HL-60 (cell line): ENCODE measurements around the gene TDRD3.

Experiments
- DNase-seq, 2 experiments: peaks; one replicate each; pipeline ENCODE4 v3.0.0-alpha.2; 2010 to 2020; ENCODE audit warnings: low read depth in 1 of 2, low spot score in 1 of 2
- H3K27ac ChIP-seq: fragments of 250-450 bp; sonication (Bioruptor Pico); replicated peaks from 2 replicates; pipeline ENCODE4 v1.5.1; 2020; ENCODE audit warnings: mild to moderate bottlenecking, moderate library complexity
- H3K27me3 ChIP-seq: fragments of 250-450 bp; sonication (Bioruptor Pico); 2 replicates; pipeline ENCODE4 v1.5.1; 2021; ENCODE audit warnings: mild to moderate bottlenecking, moderate library complexity; ENCODE audit not compliant: insufficient read depth, poor library complexity, severe bottlenecking
- H3K4me3 ChIP-seq: replicated peaks from 2 replicates; pipeline ENCODE4 v1.5.1; 2011; ENCODE audit warnings: mild to moderate bottlenecking, control low read depth, low read length; ENCODE audit not compliant: insufficient read depth
- CTCF ChIP-seq: IDR thresholded peaks from one replicate; pipeline ENCODE4 v1.5.1; 2011; ENCODE audit warnings: low read length, control low read depth, inconsistent platforms; ENCODE audit not compliant: insufficient read depth
- GABPA ChIP-seq: IDR thresholded peaks from 2 replicates; pipeline ENCODE4 v1.6.1; 2012; ENCODE audit warnings: low read depth
- POLR2AphosphoS5 ChIP-seq: IDR thresholded peaks from 2 replicates; pipeline ENCODE4 v1.6.1; 2012; ENCODE audit warnings: low read depth
- REST ChIP-seq: IDR thresholded peaks from 2 replicates; pipeline ENCODE4 v1.6.1; 2012; ENCODE audit warnings: low read depth; ENCODE audit not compliant: insufficient replicate concordance
- SPI1 ChIP-seq: IDR thresholded peaks from 2 replicates; pipeline ENCODE4 v1.6.1; 2012; ENCODE audit warnings: low read depth, mild to moderate bottlenecking, borderline replicate concordance

The TDRD3 gene

GRCh38 chr13:60412909-60413616, 16.0 kb downstream of the TDRD3 start:
- TF ChIP-seq SPI1 = no peak
- Histone ChIP-seq H3K27me3 (no peaks in the 10 kb centered on the region), H3K4me3 (no peak overlapping the region), H3K27ac (no peak overlapping the region)
- DNase-seq = no peak

DNA sequence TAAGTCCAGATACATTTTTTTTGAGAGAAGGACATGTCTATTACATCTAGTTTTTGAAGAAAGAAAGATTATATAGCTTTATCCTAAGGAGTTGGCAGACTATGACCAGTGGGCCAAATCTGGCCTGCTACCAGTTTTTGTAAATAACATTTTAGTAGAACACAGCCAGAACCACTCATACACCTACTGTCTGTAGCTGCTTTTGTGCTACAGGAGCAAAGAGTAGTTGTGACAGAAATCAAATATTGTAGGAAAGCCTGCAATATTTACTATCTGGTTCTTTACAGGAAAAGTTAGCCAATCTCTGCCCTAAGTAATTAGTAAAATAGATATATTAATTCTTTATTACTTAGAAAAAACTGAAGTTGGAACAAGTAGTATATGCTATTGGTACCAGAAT, 17.2 kb downstream of the TDRD3 start:
- no peak for DNase-seq
- H3K4me3 ChIP-seq = no peak overlapping the region
- no peaks in the 10 kb centered on the region for H3K27me3 ChIP-seq
- H3K27ac ChIP-seq = no peak overlapping the region
- TF ChIP-seq CTCF (no peak), SPI1 (no peak), POLR2AphosphoS5 (no peak), REST (no peak), GABPA (no peak)

DNA sequence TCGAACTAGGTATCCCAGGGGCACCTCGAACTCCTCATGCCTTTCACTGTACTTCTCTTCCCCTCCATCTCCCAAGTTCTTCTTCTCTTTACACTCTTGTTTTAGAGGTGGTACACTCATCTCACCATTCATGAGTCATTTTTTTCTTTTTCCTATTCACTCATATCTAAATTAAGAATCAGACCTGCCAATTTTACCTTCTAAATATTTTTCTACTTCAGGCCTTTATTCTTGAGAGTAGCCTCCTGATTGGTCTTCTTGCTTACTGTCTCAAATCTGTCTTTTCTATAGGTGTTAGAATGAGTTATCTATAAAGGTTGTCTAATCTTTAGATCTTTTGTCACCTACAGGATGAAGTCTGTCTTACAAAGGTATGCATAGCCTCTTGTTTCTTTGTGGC, 20.7 kb downstream of the TDRD3 start:
- Histone ChIP-seq H3K27ac (no peak overlapping the region), H3K27me3 (no peaks in the 10 kb centered on the region), H3K4me3 (no peak overlapping the region)
- TF ChIP-seq REST (no peak), SPI1 (no peak), CTCF (no peak), GABPA (no peak), POLR2AphosphoS5 (no peak)
- DNase-seq = no peak

GRCh38 chr13:60418954-60419353, 21.9 kb downstream of the TDRD3 start:
- TF ChIP-seq REST (no peak), CTCF (no peak)

More at GRCh38 chr13:60418954-60419353, 21.9 kb downstream of the TDRD3 start:
- no peak for DNase-seq
- Histone ChIP-seq H3K27me3 (no peaks in the 10 kb centered on the region), H3K4me3 (no peak overlapping the region), H3K27ac (no peak overlapping the region)
